ENCODE results near the gene HES5.

- TF ChIP-seq CTCF (conservative IDR thresholded peaks at IDR 0.05 in 1 of 2, IDR thresholded peaks at IDR 0.05 in 1 of 2; ENCODE audit: low read depth in 1 of 2, low read length in 2 of 2) (no peak), EZH2 (IDR thresholded peaks at IDR 0.05; ENCODE audit: low read length, missing control alignments) (no peak)
Observed at GRCh38 chr1:2508180-2508579, 21.9 kb downstream of the HES5 start.

Data from fibroblast of lung (primary cell).